A673 (cell line): ENCODE data around the gene HAPSTR1. TPM values are rescaled to one million over a fixed set of nuclear protein-coding genes. Genes with fewer than 3 reads are reported as not detected.

Experiments used
- BruUV-seq: library from RNA; stranded (reverse); fragments of 400-500 nt; replicated peaks from 2 replicates; lab custom pipeline; 2021; lab: Mats Ljungman, UMichigan
- CTCF ChIA-PET: fragments of 300-600 bp; sonication (Branson Sonifier 250); formaldehyde crosslinking; loops from one replicate; lab custom pipeline; 2022; ENCODE audit warnings: antibody characterized with exemption; lab: Charles Lee
- POLR2A ChIA-PET: fragments of 300-600 bp; sonication (Branson Sonifier 250); formaldehyde crosslinking; loops from one replicate; lab custom pipeline; 2022; ENCODE audit warnings: antibody characterized with exemption; ENCODE audit not compliant: low non-redundant PET; lab: Charles Lee
- DNase-seq: peaks from one replicate; pipeline ENCODE4 v3.0.0-alpha.2; 2015; ENCODE audit warnings: low spot score
- H3K27ac ChIP-seq: fragments of 200-600 bp; sonication (generic); 2 replicates; pipeline ENCODE4 v1.5.1; 2016; ENCODE audit warnings: mixed run types, low read depth, mild to moderate bottlenecking, mixed read lengths, antibody characterized with exemption, low read length; ENCODE audit not compliant: poor library complexity, severe bottlenecking
- H3K27me3 ChIP-seq: fragments of 200-600 bp; sonication (generic); replicated peaks from 2 replicates; pipeline ENCODE4 v1.6.1; 2017; ENCODE audit warnings: mixed run types, low read depth, mild to moderate bottlenecking, mixed read lengths, antibody characterized with exemption, low read length; ENCODE audit not compliant: insufficient read depth, poor library complexity
- H3K36me3 ChIP-seq: fragments of 200-600 bp; sonication (generic); 2 replicates; pipeline ENCODE4 v1.6.1; 2016; ENCODE audit warnings: mixed run types, mild to moderate bottlenecking, mixed read lengths, antibody characterized with exemption, low read length; ENCODE audit not compliant: insufficient read depth, poor library complexity, severe bottlenecking
- H3K4me1 ChIP-seq: fragments of 200-600 bp; sonication (generic); 2 replicates; pipeline ENCODE4 v1.6.1; 2017; ENCODE audit warnings: mixed run types, mild to moderate bottlenecking, mixed read lengths, antibody characterized with exemption, low read length; ENCODE audit not compliant: insufficient read depth, poor library complexity, severe bottlenecking
- H3K4me3 ChIP-seq: fragments of 200-600 bp; sonication (generic); 2 replicates; pipeline ENCODE4 v1.5.1; 2016; ENCODE audit warnings: low read depth, mixed run types, mild to moderate bottlenecking, mixed read lengths, low read length; ENCODE audit not compliant: poor library complexity, severe bottlenecking
- H3K9me3 ChIP-seq: fragments of 200-600 bp; sonication (generic); 2 replicates; pipeline ENCODE4 v1.6.1; 2016; ENCODE audit warnings: mixed run types, low read depth, mild to moderate bottlenecking, mixed read lengths, antibody characterized with exemption, low read length; ENCODE audit not compliant: poor library complexity, severe bottlenecking
- EZH2 ChIP-seq: fragments of 200-600 bp; sonication (generic); IDR thresholded peaks from 2 replicates; pipeline ENCODE4 v1.6.1; 2017; ENCODE audit warnings: borderline replicate concordance, low read depth, mild to moderate bottlenecking, mixed read lengths, antibody characterized with exemption, low read length; ENCODE audit not compliant: poor library complexity, severe bottlenecking
- intact Hi-C: fragments of 100-400 bp; cut with micrococcal nuclease; formaldehyde crosslinking; loops from one replicate; pipeline ENCODE4 v1.10.0; 2022; ENCODE audit not compliant: unreplicated experiment
- total RNA-seq: library from RNA; stranded (reverse); gene quantifications from 2 replicates; pipeline ENCODE4 v1.2.3, GENCODE V29; 2021
- TF ChIP-seq, protein P1 (sequence below): fragments of 300-800, 200-600 bp; sonication (generic); conservative IDR thresholded peaks from 2 replicates; pipeline ENCODE4 v1.5.1; 2017; ENCODE audit warnings: low read depth, mild to moderate bottlenecking, antibody characterized with exemption, low read length, moderate library complexity, mixed read lengths

Gene HAPSTR1
- total RNA-seq, 1 experiment from 2014 or later = 90.4 TPM

DNA sequence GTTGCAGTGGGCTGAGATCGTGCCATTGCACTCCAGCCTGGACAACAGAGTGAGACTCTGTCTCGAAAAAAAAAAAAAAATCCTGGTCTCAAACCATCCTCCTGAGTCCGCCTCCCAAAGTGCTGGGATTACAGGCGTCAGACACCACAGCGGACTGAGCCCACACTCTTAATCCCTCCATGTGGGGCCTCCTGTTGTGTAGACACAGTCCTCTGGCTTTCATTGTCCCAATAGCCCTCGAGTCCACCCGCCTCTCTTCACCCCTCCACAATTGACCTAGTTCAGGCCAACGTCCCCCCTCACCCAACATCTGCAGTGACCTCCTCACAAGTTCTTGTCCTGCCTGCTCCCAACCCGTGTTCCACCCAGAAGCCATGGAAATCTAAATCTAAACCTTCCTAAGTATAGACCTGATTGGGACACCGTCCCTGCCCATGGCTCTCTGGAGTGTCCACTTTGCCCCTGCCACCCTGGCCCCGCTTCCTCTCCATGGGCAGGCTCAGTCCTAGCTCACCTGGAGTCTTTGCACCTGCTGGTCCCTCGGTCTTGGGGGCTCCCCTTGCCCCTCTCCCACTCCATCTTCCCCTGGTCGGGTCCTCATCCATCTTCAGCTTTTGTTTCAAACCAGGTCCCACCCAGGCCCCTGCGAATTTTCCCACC, 46.7 kb downstream of the HAPSTR1 start:
- no peak for DNase-seq
- H3K36me3 ChIP-seq = no peaks in the 10 kb centered on the region
- no peaks in the 10 kb centered on the region for H3K27me3 ChIP-seq
- BruUV-seq = no TSS peak
- no peaks in the 10 kb centered on the region for H3K9me3 ChIP-seq
- no peak overlapping the region for H3K27ac ChIP-seq
- H3K4me1 ChIP-seq = no peaks in the 10 kb centered on the region
- H3K4me3 ChIP-seq = no peak overlapping the region
- no peak for TF ChIP-seq EZH2
- TF ChIP-seq, protein P1, sequence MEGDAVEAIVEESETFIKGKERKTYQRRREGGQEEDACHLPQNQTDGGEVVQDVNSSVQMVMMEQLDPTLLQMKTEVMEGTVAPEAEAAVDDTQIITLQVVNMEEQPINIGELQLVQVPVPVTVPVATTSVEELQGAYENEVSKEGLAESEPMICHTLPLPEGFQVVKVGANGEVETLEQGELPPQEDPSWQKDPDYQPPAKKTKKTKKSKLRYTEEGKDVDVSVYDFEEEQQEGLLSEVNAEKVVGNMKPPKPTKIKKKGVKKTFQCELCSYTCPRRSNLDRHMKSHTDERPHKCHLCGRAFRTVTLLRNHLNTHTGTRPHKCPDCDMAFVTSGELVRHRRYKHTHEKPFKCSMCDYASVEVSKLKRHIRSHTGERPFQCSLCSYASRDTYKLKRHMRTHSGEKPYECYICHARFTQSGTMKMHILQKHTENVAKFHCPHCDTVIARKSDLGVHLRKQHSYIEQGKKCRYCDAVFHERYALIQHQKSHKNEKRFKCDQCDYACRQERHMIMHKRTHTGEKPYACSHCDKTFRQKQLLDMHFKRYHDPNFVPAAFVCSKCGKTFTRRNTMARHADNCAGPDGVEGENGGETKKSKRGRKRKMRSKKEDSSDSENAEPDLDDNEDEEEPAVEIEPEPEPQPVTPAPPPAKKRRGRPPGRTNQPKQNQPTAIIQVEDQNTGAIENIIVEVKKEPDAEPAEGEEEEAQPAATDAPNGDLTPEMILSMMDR = no peak
- intact Hi-C loops = loop anchor here (2.0 to 10.0 kb wide), 4 partner anchors 61 to 1044 kb away; partner anchors contain the start of gene GRIN2A
- ChIA-PET CTCF (interaction anchor here (0.5 to 2.4 kb wide), 6 partner anchors 11 to 1377 kb away, joined by 3 to 9 read pairs (median 6); no protein-coding TSS in a partner anchor), POLR2A (no interaction called here)

DNA sequence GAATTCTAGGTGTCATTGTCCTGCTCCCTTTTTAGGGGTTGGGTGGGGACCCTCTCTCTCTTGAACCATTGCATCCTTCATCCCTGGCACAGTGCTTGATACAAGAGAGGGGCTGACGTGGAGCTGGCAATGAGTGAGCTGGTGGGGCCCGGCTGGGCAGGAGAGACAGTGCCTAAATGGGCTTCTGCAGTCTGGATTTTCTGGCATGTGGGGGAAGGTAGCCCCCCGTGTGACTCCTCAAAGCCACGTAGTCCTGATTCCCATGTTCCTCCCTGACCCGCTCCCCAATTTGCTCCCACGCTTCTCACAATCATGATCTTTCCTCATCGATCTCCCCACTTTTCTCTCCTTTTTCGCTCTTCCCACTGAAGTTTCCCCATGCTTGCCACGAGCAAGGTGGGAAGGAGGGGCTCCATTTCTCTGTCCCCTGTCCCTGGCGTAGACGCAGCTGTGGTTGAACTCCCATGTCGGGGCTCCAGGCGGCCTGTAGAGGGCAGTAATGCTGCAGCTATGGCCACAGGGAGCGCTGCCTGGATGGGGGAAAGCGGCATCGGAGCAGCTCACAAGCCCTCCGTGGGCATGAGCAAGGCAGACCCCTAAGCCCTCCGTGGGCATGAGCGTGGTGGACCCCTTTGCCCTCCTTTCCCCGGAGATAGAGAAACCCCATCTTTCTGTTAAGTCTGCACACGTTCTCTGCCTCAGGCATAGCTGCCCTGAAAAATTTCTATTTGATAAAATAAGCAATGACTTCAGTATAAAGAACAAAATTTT, 47.5 kb downstream of the HAPSTR1 start:
- Histone ChIP-seq H3K4me3 (peak overlapping the region; percentile 5), H3K4me1 (no peaks in the 10 kb centered on the region), H3K27me3 (no peaks in the 10 kb centered on the region), H3K27ac (no peak overlapping the region), H3K9me3 (no peaks in the 10 kb centered on the region), H3K36me3 (no peaks in the 10 kb centered on the region)
- BruUV-seq = no TSS peak
- CTCF ChIA-PET = interaction anchor here (0.5 to 2.4 kb wide), 11 partner anchors 11 to 1043 kb away, joined by 3 to 9 read pairs (median 4); partner anchors contain the start of gene GRIN2A
- TF ChIP-seq, protein P1 = peak; percentile 99
- no peak for TF ChIP-seq EZH2
- POLR2A ChIA-PET = no interaction called here
- DNase-seq = peak; percentile 89
- intact Hi-C loops = loop anchor here (2.0 to 10.0 kb wide), 4 partner anchors 60 to 1043 kb away; partner anchors contain the start of gene GRIN2A

DNA sequence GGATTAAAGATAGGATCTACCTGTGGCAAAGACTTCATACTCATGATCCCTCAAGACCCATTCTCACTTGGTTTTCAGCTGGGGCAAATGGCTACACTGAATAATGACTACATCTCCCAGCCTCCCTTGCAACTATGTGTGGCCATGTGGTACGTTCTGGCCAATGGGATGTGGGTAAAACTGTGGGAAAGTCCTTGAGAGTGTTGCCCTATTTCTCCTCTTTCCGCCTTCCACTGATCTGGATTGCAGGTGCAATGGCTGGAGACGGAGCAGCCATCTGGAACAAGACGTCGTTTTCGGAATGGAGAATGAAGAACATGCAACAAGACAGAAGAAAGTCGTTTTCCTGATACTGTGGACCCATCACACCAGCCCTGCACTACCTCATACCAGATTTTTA, 48.5 kb downstream of the HAPSTR1 start:
- CTCF ChIA-PET = interaction anchor here (1.3 kb wide), 1 partner anchor 15 kb away, joined by 4 read pairs; no protein-coding TSS in a partner anchor
- POLR2A ChIA-PET = no interaction called here

More for the DNA sequence above, 48.5 kb downstream of the HAPSTR1 start:
- Histone ChIP-seq H3K9me3 (no peaks in the 10 kb centered on the region), H3K4me1 (peaks cover 4% of the 10 kb centered on the region), H3K27ac (no peak overlapping the region), H3K36me3 (no peaks in the 10 kb centered on the region), H3K27me3 (no peaks in the 10 kb centered on the region), H3K4me3 (no peak overlapping the region)
- no TSS peak for BruUV-seq
- peak; percentile 78 for DNase-seq
- intact Hi-C loops = loop anchor here (2.0 to 10.0 kb wide), 5 partner anchors 59 to 1042 kb away; partner anchors contain the start of gene GRIN2A
- TF ChIP-seq EZH2 = no peak
- TF ChIP-seq, protein P1 = no peak
